Esophagus muscularis mucosa (tissue), 3 donors: ENCODE data around the gene BASP1.

ENCODE experiments used
- CTCF ChIP-seq, 3 experiments: fragments of 200-600 bp in 2 of 3; fragments of 450-650 bp in 1 of 3; sonication (generic) in 2 of 3; IDR thresholded peaks; one replicate each; pipeline ENCODE4 v1.5.1; 2017 to 2019; ENCODE audit warnings: antibody characterized with exemption in 3 of 3, mild to moderate bottlenecking in 2 of 3, moderate library complexity in 1 of 3
- POLR2A ChIP-seq: fragments of 450-650 bp; IDR thresholded peaks from one replicate; pipeline ENCODE4 v1.6.1; 2017; ENCODE audit warnings: antibody characterized with exemption, moderate library complexity, mild to moderate bottlenecking, low read depth

DNA sequence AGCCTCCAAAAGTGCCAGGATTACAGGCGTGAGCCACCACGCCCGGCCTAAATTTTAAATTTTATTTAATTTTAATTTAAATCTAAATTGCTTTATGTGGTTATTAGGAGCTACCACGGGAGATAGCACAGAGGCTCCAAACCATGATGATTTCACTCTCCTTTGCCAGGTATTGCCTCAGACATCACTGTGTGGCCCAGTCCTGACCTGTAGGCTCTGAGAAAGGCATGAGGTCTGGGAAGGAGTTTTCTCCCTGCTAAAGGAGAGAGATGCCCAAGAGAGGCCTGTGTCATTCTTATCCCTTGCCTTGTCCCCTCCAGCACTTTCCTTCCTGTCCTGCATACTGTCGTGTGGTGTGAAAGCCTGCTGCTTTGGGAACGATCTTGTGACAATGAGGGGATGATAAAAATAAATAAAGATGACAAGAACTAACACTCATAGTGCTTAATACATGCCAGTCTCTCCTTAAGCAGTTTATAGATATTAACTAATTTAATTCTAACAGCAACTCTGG is 37.0 kb upstream of the BASP1 start:
- TF ChIP-seq POLR2A (no peak), CTCF (IDR thresholded peaks at IDR 0.05) (no peak)
